ENCODE results near the gene ZG16. TPM values are rescaled to one million over a fixed set of nuclear protein-coding genes. Genes with fewer than 3 reads are reported as not detected.
"Not testable (repeated sequence)": the region's sequence is repeated elsewhere in the genome, so short reads cannot be mapped to it uniquely, and the experiment has no call there.

Gene ZG16
- polyA plus RNA-seq, 1 donor (not counting 4 experiments of a cell fraction or from before 2014, with no cell fraction given) = not detected

GRCh38 chr16:29756654-29757053 is 21.4 kb upstream of the ZG16 start:
- dilution Hi-C loops (cut with MboI; ENCODE audit: extremely low pct_ligation_motif_present, low sequenced_read_pairs) = no loop called here
- H3K4me2 ChIP-seq (ENCODE audit: control insufficient read depth, extremely low read depth, insufficient read depth, low read depth, low read length) = no peak overlapping the region
- no peak overlapping the region for H3K9ac ChIP-seq (ENCODE audit: control insufficient read depth, extremely low read depth, insufficient read depth, low read length)
- H3K9me3 ChIP-seq (ENCODE audit: control insufficient read depth, low read depth, low read length) = no peaks in the 10 kb centered on the region
- H3K9me1 ChIP-seq (ENCODE audit: control insufficient read depth, extremely low read depth, insufficient read depth, low read length) = no peaks in the 10 kb centered on the region
- H3K27ac ChIP-seq (ENCODE audit: control insufficient read depth, insufficient read depth, low read length) = no peak overlapping the region
- H2AFZ ChIP-seq (ENCODE audit: control insufficient read depth, low read length) = no peak overlapping the region
- H4K20me1 ChIP-seq (ENCODE audit: control insufficient read depth, extremely low read depth, insufficient read depth, low read length) = no peaks in the 10 kb centered on the region
- H3K4me3 ChIP-seq (ENCODE audit: control insufficient read depth in 2 of 3, extremely low read depth in 1 of 3, insufficient read depth in 2 of 3, low read depth in 1 of 3, low read length in 3 of 3) = no peak overlapping the region
- no peaks in the 10 kb centered on the region for H3K4me1 ChIP-seq (ENCODE audit: control insufficient read depth, extremely low read depth, insufficient read depth, low read length)
- TF ChIP-seq CTCF (optimal IDR thresholded peaks at IDR 0.05 in 1 of 3, IDR thresholded peaks at IDR 0.05 in 1 of 3, conservative IDR thresholded peaks at IDR 0.05 in 1 of 3; ENCODE audit: extremely low read depth in 1 of 3, insufficient read depth in 2 of 3, low read length in 3 of 3) (no peak), EZH2 (IDR thresholded peaks at IDR 0.05; ENCODE audit: low read length) (no peak)
- DNase-seq (ENCODE audit: low read depth, low spot score) (no peak), FAIRE-seq (no peak)
- H3K36me3 ChIP-seq (ENCODE audit: control insufficient read depth in 2 of 2, extremely low read depth in 1 of 2, insufficient read depth in 2 of 2, low read length in 2 of 2) = no peaks in the 10 kb centered on the region
- H3K27me3 ChIP-seq (ENCODE audit: control insufficient read depth, extremely low read depth, insufficient read depth, low read length) = no peaks in the 10 kb centered on the region
- H3K79me2 ChIP-seq (ENCODE audit: control insufficient read depth, insufficient read depth, low read length) = no peaks in the 10 kb centered on the region

DNA sequence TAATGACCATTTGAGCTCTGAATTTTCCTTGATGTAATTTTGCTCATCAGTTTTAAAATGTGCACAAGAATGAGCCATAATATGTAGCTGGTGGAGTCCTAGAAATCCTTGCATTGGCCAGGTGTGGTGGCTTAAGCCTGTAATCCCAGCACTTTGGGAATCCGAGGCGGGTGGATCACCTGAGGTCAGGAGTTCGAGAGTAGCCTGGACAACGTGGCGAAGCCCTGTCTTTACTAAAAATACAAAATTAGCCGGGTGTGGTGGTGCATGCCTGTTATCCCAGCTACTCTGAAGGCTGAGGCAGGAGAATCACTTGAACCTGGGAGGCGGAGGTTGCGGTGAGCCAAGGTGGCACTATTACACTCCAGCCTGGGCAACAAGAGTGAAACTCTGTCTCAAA is 21.0 kb upstream of the ZG16 start:
- DNase-seq (ENCODE audit: low read depth, low spot score); H3K4me1 ChIP-seq (ENCODE audit: control insufficient read depth, extremely low read depth, insufficient read depth, low read length); H3K27me3 ChIP-seq (ENCODE audit: control insufficient read depth, extremely low read depth, insufficient read depth, low read length); H3K79me2 ChIP-seq (ENCODE audit: control insufficient read depth, insufficient read depth, low read length); dilution Hi-C loops (cut with MboI; ENCODE audit: extremely low pct_ligation_motif_present, low sequenced_read_pairs); H3K27ac ChIP-seq (ENCODE audit: control insufficient read depth, insufficient read depth, low read length); H3K9ac ChIP-seq (ENCODE audit: control insufficient read depth, extremely low read depth, insufficient read depth, low read length); H3K4me3 ChIP-seq (ENCODE audit: control insufficient read depth in 2 of 3, extremely low read depth in 1 of 3, insufficient read depth in 2 of 3, low read depth in 1 of 3, low read length in 3 of 3); H3K9me1 ChIP-seq (ENCODE audit: control insufficient read depth, extremely low read depth, insufficient read depth, low read length); H3K36me3 ChIP-seq (ENCODE audit: control insufficient read depth in 2 of 2, extremely low read depth in 1 of 2, insufficient read depth in 2 of 2, low read length in 2 of 2); H3K9me3 ChIP-seq (ENCODE audit: control insufficient read depth, low read depth, low read length); H3K4me2 ChIP-seq (ENCODE audit: control insufficient read depth, extremely low read depth, insufficient read depth, low read depth, low read length); H4K20me1 ChIP-seq (ENCODE audit: control insufficient read depth, extremely low read depth, insufficient read depth, low read length); FAIRE-seq; H2AFZ ChIP-seq (ENCODE audit: control insufficient read depth, low read length): not testable (repeated sequence)

GRCh38 chr16:29757950-29758466 is 20.0 kb upstream of the ZG16 start:
- DNase-seq (ENCODE audit: low read depth, low spot score) = no peak
- Histone ChIP-seq H3K36me3 (ENCODE audit: control insufficient read depth in 2 of 2, extremely low read depth in 1 of 2, insufficient read depth in 2 of 2, low read length in 2 of 2) (no peaks in the 10 kb centered on the region), H3K79me2 (ENCODE audit: control insufficient read depth, insufficient read depth, low read length) (no peaks in the 10 kb centered on the region), H2AFZ (ENCODE audit: control insufficient read depth, low read length) (no peak overlapping the region), H3K9ac (ENCODE audit: control insufficient read depth, extremely low read depth, insufficient read depth, low read length) (no peak overlapping the region), H4K20me1 (ENCODE audit: control insufficient read depth, extremely low read depth, insufficient read depth, low read length) (no peaks in the 10 kb centered on the region), H3K9me1 (ENCODE audit: control insufficient read depth, extremely low read depth, insufficient read depth, low read length) (no peaks in the 10 kb centered on the region), H3K27ac (ENCODE audit: control insufficient read depth, insufficient read depth, low read length) (no peak overlapping the region), H3K4me1 (ENCODE audit: control insufficient read depth, extremely low read depth, insufficient read depth, low read length) (no peaks in the 10 kb centered on the region), H3K4me3 (ENCODE audit: control insufficient read depth in 2 of 3, extremely low read depth in 1 of 3, insufficient read depth in 2 of 3, low read depth in 1 of 3, low read length in 3 of 3) (no peak overlapping the region), H3K27me3 (ENCODE audit: control insufficient read depth, extremely low read depth, insufficient read depth, low read length) (no peaks in the 10 kb centered on the region), H3K9me3 (ENCODE audit: control insufficient read depth, low read depth, low read length) (no peaks in the 10 kb centered on the region), H3K4me2 (ENCODE audit: control insufficient read depth, extremely low read depth, insufficient read depth, low read depth, low read length) (no peak overlapping the region)
- TF ChIP-seq EZH2 (IDR thresholded peaks at IDR 0.05; ENCODE audit: low read length) = no peak
- no peak for TF ChIP-seq CTCF (optimal IDR thresholded peaks at IDR 0.05 in 1 of 3, IDR thresholded peaks at IDR 0.05 in 1 of 3, conservative IDR thresholded peaks at IDR 0.05 in 1 of 3; ENCODE audit: extremely low read depth in 1 of 3, insufficient read depth in 2 of 3, low read length in 3 of 3)
- FAIRE-seq = no peak
- dilution Hi-C loops (cut with MboI; ENCODE audit: extremely low pct_ligation_motif_present, low sequenced_read_pairs) = no loop called here
